H1 (cell line): ENCODE measurements around the gene CPNE5.

Source experiments
- ATF2 ChIP-seq: IDR thresholded peaks from 2 replicates; pipeline ENCODE4 v1.6.1; 2012; ENCODE audit warnings: low read length, inconsistent platforms
- CTCF ChIP-seq, 3 experiments: IDR thresholded peaks; 1 replicate in 2 of 3; 2 replicates in 1 of 3; pipeline versions ENCODE4 v1.5.1 to v1.6.1; 2011; ENCODE audit warnings: low read length in 3 of 3, mild to moderate bottlenecking in 3 of 3, inconsistent platforms in 2 of 3, low read depth in 1 of 3, moderate library complexity in 1 of 3; ENCODE audit not compliant: insufficient read depth in 1 of 3; ENCODE audit errors: control extremely low read depth in 1 of 3
- GTF2F1 ChIP-seq: IDR thresholded peaks from 2 replicates; pipeline ENCODE4 v1.6.1; 2012; ENCODE audit warnings: low read depth, low read length, improper control_type of control experiment, borderline replicate concordance
- JUND ChIP-seq: IDR thresholded peaks from 2 replicates; pipeline ENCODE4 v1.6.1; 2011; ENCODE audit warnings: mild to moderate bottlenecking, improper control_type of control experiment, low read length
- RNF2 ChIP-seq: fragments of 200-900, 300-1000 bp; sonication (generic); IDR thresholded peaks from 2 replicates; pipeline ENCODE4 v1.7.1; 2016; ENCODE audit warnings: borderline replicate concordance, low read depth, mild to moderate bottlenecking, antibody characterized with exemption, low read length; ENCODE audit not compliant: poor library complexity, severe bottlenecking; ENCODE audit errors: missing control alignments
- TEAD4 ChIP-seq: IDR thresholded peaks from 2 replicates; pipeline ENCODE4 v1.6.1; 2012; ENCODE audit warnings: low read depth, low read length, inconsistent platforms, mixed read lengths

GRCh38 chr6:36804563-36804962 is 34.7 kb downstream of the CPNE5 start:
- no peak for TF ChIP-seq TEAD4
- no peak for TF ChIP-seq JUND
- no peak for TF ChIP-seq ATF2
- no peak for TF ChIP-seq CTCF (IDR thresholded peaks at IDR 0.05; ENCODE audit: control extremely low read depth in 1 of 3, insufficient read depth in 1 of 3, low read depth in 1 of 3, low read length in 3 of 3)
- no peak for TF ChIP-seq RNF2
- no peak for TF ChIP-seq GTF2F1
